Activated T-cell treated with anti-CD3 and anti-CD28 coated beads for 24 hours (primary cell): Measurements from ENCODE around the gene TMEM151A.
A peak's percentile ranks its signal among the peaks of the same experiment; 100 is the strongest.

Experiments
- DNase-seq: peaks from one replicate; pipeline ENCODE4 v3.0.0-alpha.2; 2020; ENCODE audit warnings: low read depth

The TMEM151A gene

GRCh38 chr11:66283461-66284105, 8.1 kb upstream of the TMEM151A start:
- no peak for DNase-seq

GRCh38 chr11:66284526-66285078, 7.1 kb upstream of the TMEM151A start:
- no peak for DNase-seq

GRCh38 chr11:66285250-66285947, 6.3 kb upstream of the TMEM151A start:
- DNase-seq: no peak

- no peak for DNase-seq
These were observed 5.0 kb upstream of the TMEM151A start for GRCh38 chr11:66286699-66287098.

GRCh38 chr11:66287211-66287888, 4.3 kb upstream of the TMEM151A start:
- no peak for DNase-seq

GRCh38 chr11:66287889-66288670, 3.6 kb upstream of the TMEM151A start:
- DNase-seq: no peak

- DNase-seq: peak; percentile 98
These were observed 2.8 kb upstream of the TMEM151A start, which contains the start of gene YIF1A for GRCh38 chr11:66288671-66289547. YIF1A (minus strand) TSS chr11:66289143; CDS start chr11:66288985, 158 bp downstream.

GRCh38 chr11:66289548-66290329, 2.0 kb upstream of the TMEM151A start:
- DNase-seq: peak; percentile 73

GRCh38 chr11:66290330-66290621, 1.4 kb upstream of the TMEM151A start:
- DNase-seq: no peak

GRCh38 chr11:66291303-66291705, 390 bp upstream of the TMEM151A start:
- DNase-seq: no peak

- no peak for DNase-seq
These were observed 1.0 kb downstream of the TMEM151A start for GRCh38 chr11:66292543-66293332.

GRCh38 chr11:66293352-66293751, 1.7 kb downstream of the TMEM151A start:
- DNase-seq: no peak

GRCh38 chr11:66293777-66294625, 2.3 kb downstream of the TMEM151A start:
- DNase-seq: no peak

- no peak for DNase-seq
These were observed 3.2 kb downstream of the TMEM151A start for GRCh38 chr11:66294626-66295620.

GRCh38 chr11:66297610-66298009, 5.9 kb downstream of the TMEM151A start:
- no peak for DNase-seq

GRCh38 chr11:66299186-66299585, 7.5 kb downstream of the TMEM151A start:
- DNase-seq: no peak

- DNase-seq: no peak
These were observed 11.0 kb downstream of the TMEM151A start for GRCh38 chr11:66302656-66303055.
